ENCODE data around the gene TMEM106B.

Gene TMEM106B

GRCh38 chr7:12291870-12292269 is 80.8 kb downstream of the TMEM106B start:
- DNase-seq (ENCODE audit: low read depth): peak; percentile 8
- no peak overlapping the region for H3K4me3 ChIP-seq (ENCODE audit: low read length)
- TF ChIP-seq CTCF (IDR thresholded peaks at IDR 0.05; ENCODE audit: insufficient read depth, low read depth, low read length, missing control alignments): peak; percentile 24
